Stimulated activated CD8-positive, alpha-beta memory T cell treated with anti-CD3 and anti-CD28 coated beads, Interleukin-4, amount 100 ng/mL, for 1 hour (primary cell): Measurements from ENCODE around the gene MYO10.

Experiments
- DNase-seq, 2 donors: peaks; one replicate each; pipeline ENCODE4 v3.0.0-alpha.2; 2020; ENCODE audit warnings: low read depth in 2 of 2, low spot score in 1 of 2

The MYO10 gene

GRCh38 chr5:16642867-16643266 is 293.2 kb downstream of the MYO10 start:
- DNase-seq = no peak

- no peak for DNase-seq
These were observed 296.9 kb downstream of the MYO10 start for GRCh38 chr5:16639206-16639605.

GRCh38 chr5:16628376-16628775 is 307.7 kb downstream of the MYO10 start:
- no peak for DNase-seq

DNA sequence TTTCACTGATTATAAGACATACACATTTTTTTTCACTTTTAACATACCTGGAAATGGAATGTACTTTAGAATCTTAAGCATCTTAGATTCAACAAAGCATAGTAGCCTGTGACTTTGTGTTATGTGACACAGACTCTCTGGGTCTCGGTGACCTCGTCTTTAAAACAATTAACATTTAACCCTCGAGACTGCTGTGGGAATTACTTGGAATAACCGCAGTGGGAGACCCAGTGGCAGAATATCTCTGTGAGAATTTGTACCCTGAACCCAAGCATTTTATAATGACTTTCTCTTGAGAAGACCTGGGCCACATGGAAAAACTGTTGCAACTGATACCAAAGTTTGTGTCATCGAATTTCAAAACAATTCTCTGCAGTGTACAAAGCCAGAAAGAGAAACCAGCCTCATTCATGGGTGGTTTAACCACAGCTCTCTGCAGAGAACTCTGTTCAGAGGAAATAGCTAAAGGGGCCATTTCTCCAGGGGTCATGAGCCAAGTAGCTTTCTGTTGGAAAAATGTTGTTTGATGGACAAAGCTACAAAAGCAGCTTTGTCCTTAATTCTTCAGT is 309.3 kb downstream of the MYO10 start:
- DNase-seq = no peak

- DNase-seq = no peak
These were observed 311.0 kb downstream of the MYO10 start for GRCh38 chr5:16625096-16625495.

GRCh38 chr5:16619136-16619535 is 317.0 kb downstream of the MYO10 start:
- DNase-seq = no peak

GRCh38 chr5:16618138-16618897 is 317.8 kb downstream of the MYO10 start:
- DNase-seq = no peak

DNA sequence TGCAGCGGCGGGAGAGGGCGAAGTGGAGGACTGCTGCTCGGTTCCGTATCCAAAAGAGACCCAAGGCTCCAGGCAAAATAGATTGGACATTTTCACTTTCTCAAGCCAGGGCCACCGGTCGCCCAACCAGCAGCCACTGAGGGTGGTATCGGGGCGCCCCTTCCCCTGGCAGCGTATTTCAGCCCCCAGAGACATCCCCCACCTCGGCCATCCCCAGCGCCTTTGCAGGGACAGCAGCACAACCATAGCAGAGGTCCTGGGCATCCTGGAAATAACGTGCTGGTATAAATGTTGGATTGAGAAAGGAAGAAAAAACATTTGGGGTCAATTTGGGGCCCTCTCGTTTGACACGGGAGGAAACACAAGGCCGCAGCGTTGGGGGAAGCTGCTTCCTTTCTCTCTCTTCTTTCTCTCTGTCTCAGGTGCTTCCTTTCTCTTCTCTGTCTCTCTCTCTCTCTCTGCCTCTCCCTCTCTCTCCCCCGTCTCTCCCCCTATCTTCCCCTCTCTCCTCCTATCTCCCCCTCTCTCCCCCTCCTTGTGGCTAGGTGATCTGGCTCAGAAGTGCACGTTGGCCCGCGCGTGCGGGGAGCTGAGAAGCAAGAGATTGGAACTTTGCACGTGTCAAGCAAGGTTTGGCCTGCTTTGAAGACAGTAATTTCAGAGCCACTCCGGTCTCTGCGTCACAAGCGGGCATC is 318.7 kb downstream of the MYO10 start:
- peak in 1 of 2 donors; percentile 23 for DNase-seq

DNA sequence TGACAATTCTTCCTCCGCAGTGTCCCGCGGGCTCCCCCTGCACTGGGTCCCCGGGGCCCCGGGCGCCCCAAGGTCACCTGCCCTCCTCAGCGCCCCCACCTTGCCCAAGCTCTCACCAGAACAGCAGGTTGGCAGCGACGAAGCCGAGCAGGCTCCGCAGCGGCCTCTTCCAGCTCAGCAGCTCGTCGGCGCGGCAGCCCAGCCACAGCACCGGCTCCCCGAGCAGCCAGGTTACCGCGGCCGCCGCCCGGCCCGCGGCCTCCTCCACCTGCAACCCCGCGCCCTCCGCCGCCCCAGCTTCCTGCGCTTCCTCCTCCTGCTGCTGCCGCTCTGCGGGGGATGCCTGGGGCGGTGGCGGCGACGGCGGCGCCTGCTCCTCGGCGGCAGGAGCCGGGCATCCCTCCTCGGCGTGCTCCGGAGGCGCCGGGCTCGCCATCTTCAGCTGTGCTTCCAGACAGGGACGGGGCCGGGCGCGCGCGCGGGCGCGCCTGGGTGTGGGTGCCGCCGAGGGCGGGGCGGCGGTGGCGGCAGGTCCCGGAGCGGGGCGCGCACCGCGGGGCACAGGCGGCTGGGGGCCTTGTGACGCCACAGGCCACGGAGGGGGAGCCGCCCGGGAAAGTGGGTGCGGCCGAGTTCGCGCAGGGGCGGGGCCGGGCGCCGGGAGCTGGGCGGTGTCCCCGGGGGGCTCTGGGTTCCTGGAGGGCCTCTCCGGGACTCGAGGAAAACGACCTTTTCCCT is 319.4 kb downstream of the MYO10 start, which contains the start of gene RETREG1:
RETREG1 (minus strand) TSS at position 462 of the 738 bp plus-strand sequence; CDS start at position 436, 26 bp downstream.
- DNase-seq = peak; percentile 55 to 71

- no peak for DNase-seq
These were observed 320.1 kb downstream of the MYO10 start for GRCh38 chr5:16615741-16616535.

DNA sequence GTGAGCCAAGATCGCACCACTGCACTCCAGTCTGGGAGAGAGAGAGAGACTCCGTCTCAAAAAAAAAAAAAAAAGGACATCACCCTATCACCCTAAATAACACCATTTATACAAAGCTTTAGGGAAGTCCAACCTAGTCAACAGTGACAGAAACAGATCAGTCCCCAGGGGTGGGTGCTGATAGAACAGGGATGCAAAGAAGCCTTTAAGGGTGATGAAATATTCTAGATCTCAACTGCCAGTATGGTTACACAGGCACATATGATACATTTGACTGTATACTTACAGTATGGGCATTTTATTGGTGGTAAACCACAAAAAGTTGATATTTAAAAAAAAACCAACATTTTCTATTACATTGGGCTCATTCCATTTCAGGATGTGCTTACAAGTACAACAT is 324.1 kb downstream of the MYO10 start:
- DNase-seq = no peak
